Transverse colon (tissue), 4 donors: ENCODE data around the gene ABL1. TPM values are rescaled to one million over a fixed set of nuclear protein-coding genes. Genes with fewer than 3 reads are reported as not detected.
A peak's percentile ranks its signal among the peaks of the same experiment; 100 is the strongest.

Experiments used
- DNase-seq: peaks from one replicate; pipeline ENCODE4 v3.0.0-alpha.2; 2019
- H3K27ac ChIP-seq, 4 donors: fragments of 200-600 bp; sonication (generic); 2 replicates each; pipeline ENCODE4 v1.5.1; 2016 to 2018; ENCODE audit warnings: inconsistent platforms in 4 of 4
- H3K27me3 ChIP-seq: fragments of 200-600 bp; sonication (generic); 2 replicates; pipeline ENCODE4 v1.5.1; 2017; ENCODE audit warnings: inconsistent platforms
- H3K36me3 ChIP-seq, 4 donors: fragments of 200-600 bp; sonication (generic); 2 replicates each; pipeline ENCODE4 v1.5.1; 2017 to 2019; ENCODE audit warnings: inconsistent platforms in 4 of 4
- H3K4me1 ChIP-seq, 4 donors: fragments of 200-600 bp; sonication (generic); 2 replicates each; pipeline ENCODE4 v1.5.1; 2017 to 2020; ENCODE audit warnings: inconsistent platforms in 4 of 4
- H3K4me3 ChIP-seq, 4 donors: fragments of 200-600 bp; sonication (generic); 1 replicate in 1 of 4; 2 replicates in 3 of 4; pipeline versions ENCODE4 v1.5.1 to v1.6.1; 2017 to 2019; ENCODE audit warnings: inconsistent platforms in 4 of 4
- H3K9me3 ChIP-seq, 2 donors: fragments of 200-600 bp; sonication (generic); 2 replicates each; pipeline ENCODE4 v1.5.1; 2017 to 2019; ENCODE audit warnings: inconsistent platforms in 2 of 2
- CTCF ChIP-seq, 5 experiments: fragments of 200-600 bp in 3 of 5; fragments of 450-650 bp in 2 of 5; sonication (generic) in 3 of 5; IDR thresholded peaks; 1 replicate in 2 of 5; 2 replicates in 3 of 5; pipeline ENCODE4 v1.5.1; 2016 to 2017; ENCODE audit warnings: antibody characterized with exemption in 5 of 5, inconsistent platforms in 3 of 5, mild to moderate bottlenecking in 2 of 5, moderate library complexity in 1 of 5
- EP300 ChIP-seq: sonication (generic); formaldehyde crosslinking; IDR thresholded peaks from one replicate; pipeline ENCODE4 v1.6.1; 2017; ENCODE audit warnings: antibody characterized with exemption, low read depth
- POLR2A ChIP-seq: fragments of 450-650 bp; IDR thresholded peaks from one replicate; pipeline ENCODE4 v1.6.1; 2016; ENCODE audit warnings: antibody characterized with exemption, mild to moderate bottlenecking, moderate library complexity
- POLR2AphosphoS5 ChIP-seq, 3 donors: sonication (generic); formaldehyde crosslinking; IDR thresholded peaks; one replicate each; pipeline ENCODE4 v1.6.1; 2016; ENCODE audit warnings: antibody characterized with exemption in 3 of 3
- WGBS, 2 donors: methylation state at CpG; one replicate each; pipeline ENCODE4 v1.1.5; 2018; ENCODE audit warnings: low coverage in 1 of 2; 5-methylcytosine and 5-hydroxymethylcytosine counted together
- in situ Hi-C, 4 donors: fragments of 200-750 bp; cut with MboI; loops; one replicate each; pipeline versions ENCODE4 v1.15.0 to v1.15.1; 2017; ENCODE audit warnings: low sequenced_read_pairs in 3 of 4, low pct_ligation_motif_present in 1 of 4, low pct_unique_long_range_greater_than_20kb in 1 of 4
- intact Hi-C: fragments of 100-400 bp; cut with DNase I; formaldehyde crosslinking; loops from one replicate; pipeline ENCODE4 v1.15.1; 2023; ENCODE audit warnings: low total_unique reads
- total RNA-seq, 4 donors: library from RNA; depleted of rRNA; stranded (reverse); fragments of >200 nt; gene quantifications; one replicate each; pipeline ENCODE4 v1.1.0, GENCODE V29; 2016

ABL1 gene
- total RNA-seq, 4 donors from 2014 or later = 66.9 to 97.1 (median 81.8) TPM

- intact Hi-C loops = no loop called here
- no peaks in the 10 kb centered on the region for H3K27me3 ChIP-seq
- no peak overlapping the region for H3K4me3 ChIP-seq
- peaks cover 22 to 41% (median 26%) of the 10 kb centered on the region in 4 donors for H3K4me1 ChIP-seq
- WGBS, 2 donors = 50 to 60% methylated on average over 2 of the region's 2 CpGs
- no peak for DNase-seq
- no peaks in the 10 kb centered on the region for H3K9me3 ChIP-seq
- in situ Hi-C loops = no loop called here
- TF ChIP-seq POLR2A = no peak
- TF ChIP-seq CTCF (IDR thresholded peaks at IDR 0.05) = no peak
- TF ChIP-seq POLR2AphosphoS5 (IDR thresholded peaks at IDR 0.05) = no peak
- TF ChIP-seq EP300 = no peak
- H3K27ac ChIP-seq = peak overlapping the region; percentile 61 to 86 (median 75)
- no peaks in the 10 kb centered on the region for H3K36me3 ChIP-seq
Measured at GRCh38 chr9:130824079-130824478, 11.0 kb upstream of the ABL1 start.

- no peaks in the 10 kb centered on the region for H3K9me3 ChIP-seq
- 28 to 29% methylated on average over 4 of the region's 4 CpGs for WGBS, 2 donors
- no peak for TF ChIP-seq CTCF (IDR thresholded peaks at IDR 0.05)
- no peak for TF ChIP-seq EP300
- peak in 1 of 3 donors; percentile 9 for TF ChIP-seq POLR2AphosphoS5 (IDR thresholded peaks at IDR 0.05)
- peak; percentile 33 for TF ChIP-seq POLR2A
- intact Hi-C loops = no loop called here
- no peaks in the 10 kb centered on the region for H3K36me3 ChIP-seq
- H3K4me1 ChIP-seq = peaks cover 22 to 44% (median 27%) of the 10 kb centered on the region in 4 donors
- in situ Hi-C loops = no loop called here
- peak overlapping the region; percentile 61 to 86 (median 75) for H3K27ac ChIP-seq
- no peak for DNase-seq
- H3K27me3 ChIP-seq = no peaks in the 10 kb centered on the region
- H3K4me3 ChIP-seq = no peak overlapping the region
Measured at GRCh38 chr9:130824643-130825350, 10.3 kb upstream of the ABL1 start.

- intact Hi-C loops = no loop called here
- peak overlapping the region; percentile 61 to 86 (median 75) for H3K27ac ChIP-seq
- H3K36me3 ChIP-seq = no peaks in the 10 kb centered on the region
- no peaks in the 10 kb centered on the region for H3K27me3 ChIP-seq
- no peaks in the 10 kb centered on the region for H3K9me3 ChIP-seq
- H3K4me1 ChIP-seq = peaks cover 26 to 49% (median 31%) of the 10 kb centered on the region in 4 donors
- DNase-seq = no peak
- TF ChIP-seq POLR2AphosphoS5 (IDR thresholded peaks at IDR 0.05) = no peak
- H3K4me3 ChIP-seq = no peak overlapping the region
- in situ Hi-C loops = no loop called here
Measured at GRCh38 chr9:130825351-130825651, 9.8 kb upstream of the ABL1 start.

GRCh38 chr9:130825809-130826208 is 9.2 kb upstream of the ABL1 start:
- H3K27ac ChIP-seq = peak overlapping the region; percentile 61 to 86 (median 75)
- intact Hi-C loops = no loop called here
- 91% methylated on average over 3 to 5 of the region's 5 CpGs for WGBS, 2 donors

More at GRCh38 chr9:130825809-130826208, 9.2 kb upstream of the ABL1 start:
- Histone ChIP-seq H3K4me1 (peaks cover 30 to 54% (median 35%) of the 10 kb centered on the region in 4 donors), H3K36me3 (no peaks in the 10 kb centered on the region), H3K27me3 (no peaks in the 10 kb centered on the region), H3K4me3 (no peak overlapping the region), H3K9me3 (no peaks in the 10 kb centered on the region)
- TF ChIP-seq POLR2A (no peak), EP300 (no peak), POLR2AphosphoS5 (IDR thresholded peaks at IDR 0.05) (no peak), CTCF (IDR thresholded peaks at IDR 0.05) (no peak)
- in situ Hi-C loops = no loop called here
- no peak for DNase-seq
